AG04450 (cell line): Measurements from ENCODE around the gene FUNDC2. TPM values are rescaled to one million over a fixed set of nuclear protein-coding genes. Genes with fewer than 3 reads are reported as not detected.
A peak's percentile ranks its signal among the peaks of the same experiment; 100 is the strongest.

Experiments
- CTCF ChIA-PET: fragments of 300-600, 350-600 bp; formaldehyde crosslinking; extraction: SDS; loops from one replicate; lab custom pipeline; 2022; ENCODE audit warnings: antibody characterized with exemption, inconsistent platforms; lab: Charles Lee
- POLR2A ChIA-PET: fragments of 350-600 bp; formaldehyde crosslinking; extraction: SDS; loops from one replicate; lab custom pipeline; 2021; ENCODE audit warnings: antibody characterized with exemption, inconsistent platforms; lab: Yijun Ruan, JAX
- DNase-seq: peaks from one replicate; pipeline ENCODE4 v3.0.0-alpha.2; 2011; ENCODE audit warnings: low read depth, low spot score
- H3K27ac ChIP-seq: one replicate; pipeline ENCODE4 v1.5.1; 2012; ENCODE audit warnings: low read depth, low read length, control low read depth
- H3K27me3 ChIP-seq: one replicate; pipeline ENCODE4 v1.6.0; 2012; ENCODE audit warnings: low read length; ENCODE audit not compliant: control insufficient read depth, insufficient read depth
- H3K4me3 ChIP-seq: 2 replicates; pipeline ENCODE4 v1.5.1; 2011; ENCODE audit warnings: mild to moderate bottlenecking, low read depth, low read length, control low read depth
- H3K9me3 ChIP-seq: 2 replicates; pipeline ENCODE4 v1.5.1; 2012; ENCODE audit warnings: low read length; ENCODE audit not compliant: control insufficient read depth, insufficient read depth
- polyA plus RNA-seq: library from polyadenylated mRNA; depleted of rRNA; stranded (reverse); fragments of >200 nt; gene quantifications from 2 replicates; pipeline ENCODE4 v1.2.3, GENCODE V29; 2011
- TF ChIP-seq, protein P1 (sequence below): IDR thresholded peaks from 2 replicates; pipeline ENCODE4 v1.5.1; 2011; ENCODE audit warnings: low read depth, low read length, control low read depth, inconsistent platforms

Gene FUNDC2
- polyA plus RNA-seq, 1 experiment: 93.0 TPM

DNA sequence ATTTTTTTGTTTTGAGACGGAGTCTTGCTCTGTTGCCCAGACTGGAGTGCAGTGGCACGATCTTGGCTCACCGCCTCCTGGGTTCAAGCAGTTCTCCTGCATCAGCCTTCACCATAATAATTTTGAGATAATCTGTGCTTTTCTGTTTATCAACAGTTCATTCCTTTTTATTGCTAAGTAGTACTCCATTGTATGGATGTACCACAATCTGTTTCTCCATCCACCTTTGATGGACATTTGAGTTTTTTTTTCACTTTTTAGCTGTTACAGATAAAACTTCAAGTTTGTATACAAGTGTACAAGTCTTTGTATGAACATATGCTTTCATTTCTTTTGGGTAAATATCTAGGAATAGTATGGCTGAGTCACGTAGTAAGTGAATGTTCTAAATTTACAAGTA lies 9.0 kb downstream of the FUNDC2 start:
- Histone ChIP-seq H3K27me3 (no peaks in the 10 kb centered on the region), H3K4me3 (no peak overlapping the region), H3K9me3 (no peaks in the 10 kb centered on the region), H3K27ac (no peak overlapping the region)
- CTCF ChIA-PET: no interaction called here
- no peak for DNase-seq
- POLR2A ChIA-PET: no interaction called here
- TF ChIP-seq, protein P1, sequence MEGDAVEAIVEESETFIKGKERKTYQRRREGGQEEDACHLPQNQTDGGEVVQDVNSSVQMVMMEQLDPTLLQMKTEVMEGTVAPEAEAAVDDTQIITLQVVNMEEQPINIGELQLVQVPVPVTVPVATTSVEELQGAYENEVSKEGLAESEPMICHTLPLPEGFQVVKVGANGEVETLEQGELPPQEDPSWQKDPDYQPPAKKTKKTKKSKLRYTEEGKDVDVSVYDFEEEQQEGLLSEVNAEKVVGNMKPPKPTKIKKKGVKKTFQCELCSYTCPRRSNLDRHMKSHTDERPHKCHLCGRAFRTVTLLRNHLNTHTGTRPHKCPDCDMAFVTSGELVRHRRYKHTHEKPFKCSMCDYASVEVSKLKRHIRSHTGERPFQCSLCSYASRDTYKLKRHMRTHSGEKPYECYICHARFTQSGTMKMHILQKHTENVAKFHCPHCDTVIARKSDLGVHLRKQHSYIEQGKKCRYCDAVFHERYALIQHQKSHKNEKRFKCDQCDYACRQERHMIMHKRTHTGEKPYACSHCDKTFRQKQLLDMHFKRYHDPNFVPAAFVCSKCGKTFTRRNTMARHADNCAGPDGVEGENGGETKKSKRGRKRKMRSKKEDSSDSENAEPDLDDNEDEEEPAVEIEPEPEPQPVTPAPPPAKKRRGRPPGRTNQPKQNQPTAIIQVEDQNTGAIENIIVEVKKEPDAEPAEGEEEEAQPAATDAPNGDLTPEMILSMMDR: no peak

DNA sequence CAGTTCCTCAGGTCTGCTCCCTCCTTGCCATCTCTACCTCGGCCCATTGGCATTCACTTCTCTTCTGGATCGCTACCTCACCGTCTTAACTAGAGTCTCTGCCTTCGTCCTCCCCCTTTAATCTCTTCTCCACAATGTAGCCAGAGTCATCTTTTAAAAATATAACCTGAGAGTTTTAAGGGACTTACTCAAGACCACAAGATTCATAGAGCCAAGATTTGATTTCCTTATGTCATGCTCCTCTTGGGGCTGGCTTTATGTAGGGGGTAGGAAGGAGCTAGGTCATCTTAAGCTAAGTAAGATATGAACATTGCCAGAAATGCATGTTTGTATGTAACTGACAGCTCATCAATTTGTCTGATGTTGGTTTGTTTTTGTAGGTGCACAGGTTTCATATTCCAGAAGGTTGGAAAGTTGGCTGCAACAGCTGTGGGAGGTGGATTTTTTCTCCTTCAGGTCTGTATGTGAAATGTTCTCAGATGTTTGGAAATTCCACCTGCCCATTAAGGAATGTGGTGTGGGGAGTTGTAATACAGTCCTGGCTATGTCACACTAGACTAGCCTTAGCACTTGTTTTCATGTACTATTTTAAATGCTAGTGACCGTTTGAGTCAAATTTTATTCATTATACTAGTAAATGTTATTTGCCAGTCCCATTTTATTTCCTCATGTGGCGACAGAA lies 19.6 kb downstream of the FUNDC2 start:
- H3K9me3 ChIP-seq: no peaks in the 10 kb centered on the region
- no peak overlapping the region for H3K4me3 ChIP-seq
- ChIA-PET CTCF (interaction anchor here (1.0 to 1.9 kb wide), 2 partner anchors 11 to 13 kb away, joined by 4 to 6 read pairs; no protein-coding TSS in a partner anchor), POLR2A (no interaction called here)
- TF ChIP-seq, protein P1: no peak
- H3K27ac ChIP-seq: no peak overlapping the region
- no peaks in the 10 kb centered on the region for H3K27me3 ChIP-seq
- DNase-seq: no peak

DNA sequence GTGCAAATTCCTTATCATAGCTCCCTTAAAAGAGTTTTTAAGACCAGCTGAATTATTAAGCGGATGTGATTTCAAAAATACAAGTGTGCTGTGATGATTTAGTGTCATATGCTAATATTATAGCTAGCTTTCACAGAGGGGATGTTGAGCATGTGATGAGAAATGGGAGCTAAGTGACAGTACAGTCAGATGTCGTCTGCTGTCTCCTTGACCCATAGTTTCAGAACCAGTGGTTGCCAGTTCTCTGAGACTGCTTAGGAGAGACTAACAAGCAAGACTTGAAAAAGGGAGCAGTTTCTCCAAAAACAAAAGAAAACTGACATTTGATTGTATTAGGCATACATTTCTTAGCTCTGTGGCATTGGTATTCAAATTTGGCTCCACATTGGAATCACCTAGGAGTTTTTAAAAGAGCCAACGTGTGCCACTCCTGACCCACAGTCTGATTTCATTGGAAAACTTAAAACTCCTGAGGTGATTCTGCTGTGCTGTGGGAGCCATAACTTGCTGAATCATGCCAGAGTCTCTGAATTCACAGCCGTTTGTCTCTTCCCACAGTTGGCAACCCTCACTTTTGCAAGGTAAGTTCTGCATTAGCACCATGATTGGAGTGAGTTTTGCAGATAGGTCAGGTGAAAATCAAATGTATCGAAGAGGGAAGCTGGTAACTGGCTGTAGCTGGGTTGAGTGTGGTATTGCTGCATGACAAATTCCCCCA lies 20.3 kb downstream of the FUNDC2 start:
- Histone ChIP-seq H3K4me3 (no peak overlapping the region), H3K27ac (no peak overlapping the region), H3K27me3 (no peaks in the 10 kb centered on the region), H3K9me3 (no peaks in the 10 kb centered on the region)
- ChIA-PET CTCF (interaction anchor here (1.0 to 1.9 kb wide), 2 partner anchors 10 to 12 kb away, joined by 4 to 6 read pairs; no protein-coding TSS in a partner anchor), POLR2A (no interaction called here)
- TF ChIP-seq, protein P1: no peak
- no peak for DNase-seq

DNA sequence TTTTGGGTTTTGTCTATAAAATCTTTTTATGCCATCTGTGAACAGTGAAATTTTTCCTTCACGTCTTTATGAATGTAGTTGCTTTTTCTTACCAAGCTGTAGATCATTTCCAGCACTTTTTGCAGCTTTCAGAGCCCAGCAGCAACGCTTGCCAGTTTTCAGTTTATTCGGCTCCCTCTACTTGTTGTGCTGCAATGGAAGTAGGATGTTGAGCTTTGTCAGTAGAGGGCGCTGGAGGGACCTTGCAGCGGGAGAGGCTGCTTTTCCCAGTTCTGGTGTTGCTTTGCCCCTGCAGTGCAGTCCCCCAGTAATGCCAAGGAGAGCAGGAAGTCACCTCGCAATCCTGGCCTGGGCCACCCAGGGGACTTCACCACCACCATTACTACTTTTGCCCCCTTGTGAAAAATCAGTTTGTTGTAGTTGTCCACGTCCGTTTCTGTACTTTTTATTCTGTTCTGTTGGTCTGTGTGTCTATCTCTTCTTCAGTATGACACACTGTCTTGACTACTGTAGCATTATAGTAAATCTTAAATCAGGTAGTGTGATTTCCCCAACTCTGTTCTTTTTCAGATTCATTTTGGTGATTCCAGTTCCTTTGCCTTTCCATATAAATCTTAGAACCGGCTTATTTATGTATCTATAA lies 22.5 kb downstream of the FUNDC2 start:
- Histone ChIP-seq H3K27ac (no peak overlapping the region), H3K9me3 (no peaks in the 10 kb centered on the region), H3K4me3 (no peak overlapping the region), H3K27me3 (no peaks in the 10 kb centered on the region)
- CTCF ChIA-PET: interaction anchor here (0.7 to 1.9 kb wide), 9 partner anchors 8 to 69 kb away, joined by 3 to 11 read pairs (median 4); no protein-coding TSS in a partner anchor
- TF ChIP-seq, protein P1: peak; percentile 68
- no peak for DNase-seq
- POLR2A ChIA-PET: no interaction called here
